Esophagus muscularis mucosa (tissue), 4 donors: ENCODE measurements around the gene CPNE5. TPM values are rescaled to one million over a fixed set of nuclear protein-coding genes. Genes with fewer than 3 reads are reported as not detected.
"Not testable (repeated sequence)": the region's sequence is repeated elsewhere in the genome, so short reads cannot be mapped to it uniquely, and the experiment has no call there.

ENCODE experiments used
- DNase-seq: peaks from one replicate; pipeline ENCODE4 v3.0.0-alpha.2; 2017; ENCODE audit errors: extremely low spot score
- H3K27ac ChIP-seq, 4 donors: fragments of 200-600 bp; sonication (generic); replicated peaks in 1 of 4; 1 replicate in 3 of 4; 2 replicates in 1 of 4; pipeline ENCODE4 v1.5.1; 2016 to 2019; ENCODE audit warnings: mild to moderate bottlenecking in 1 of 4
- H3K27me3 ChIP-seq, 4 donors: fragments of 200-600 bp; sonication (generic); one replicate each; pipeline versions ENCODE4 v1.5.1 to v1.6.0; 2016 to 2019
- H3K36me3 ChIP-seq, 4 donors: fragments of 200-600 bp; sonication (generic); one replicate each; pipeline ENCODE4 v1.5.1; 2016 to 2019
- H3K4me1 ChIP-seq, 4 donors: fragments of 200-600 bp; sonication (generic); one replicate each; pipeline ENCODE4 v1.5.1; 2016 to 2019
- H3K4me3 ChIP-seq, 4 donors: fragments of 200-600 bp; sonication (generic); 1 replicate in 2 of 4; 2 replicates in 2 of 4; pipeline ENCODE4 v1.5.1; 2016 to 2019; ENCODE audit warnings: mild to moderate bottlenecking in 4 of 4, moderate library complexity in 1 of 4
- H3K9me3 ChIP-seq, 4 donors: fragments of 200-600 bp; sonication (generic); 1 replicate in 3 of 4; 2 replicates in 1 of 4; pipeline ENCODE4 v1.5.1; 2016 to 2019
- CTCF ChIP-seq, 3 experiments: fragments of 200-600 bp in 2 of 3; fragments of 450-650 bp in 1 of 3; sonication (generic) in 2 of 3; IDR thresholded peaks; one replicate each; pipeline ENCODE4 v1.5.1; 2017 to 2019; ENCODE audit warnings: antibody characterized with exemption in 3 of 3, mild to moderate bottlenecking in 2 of 3, moderate library complexity in 1 of 3
- EP300 ChIP-seq: sonication (generic); formaldehyde crosslinking; IDR thresholded peaks from one replicate; pipeline ENCODE4 v1.6.1; 2017; ENCODE audit warnings: antibody characterized with exemption
- POLR2A ChIP-seq: fragments of 450-650 bp; IDR thresholded peaks from one replicate; pipeline ENCODE4 v1.6.1; 2017; ENCODE audit warnings: antibody characterized with exemption, moderate library complexity, mild to moderate bottlenecking, low read depth
- POLR2AphosphoS5 ChIP-seq, 2 donors: sonication (generic); formaldehyde crosslinking; IDR thresholded peaks; one replicate each; pipeline ENCODE4 v1.6.1; 2017; ENCODE audit warnings: antibody characterized with exemption in 2 of 2
- WGBS: methylation state at CpG from one replicate; pipeline ENCODE4 v1.1.5; 2018; 5-methylcytosine and 5-hydroxymethylcytosine counted together
- intact Hi-C: fragments of 100-400 bp; cut with DNase I; formaldehyde crosslinking; loops from one replicate; pipeline ENCODE4 v1.15.1; 2023
- total RNA-seq, 4 donors: library from RNA; depleted of rRNA; stranded (reverse); fragments of >200 nt; gene quantifications; one replicate each; pipeline versions ENCODE4 v1.1.0 to v1.2.1, GENCODE V29; 2016

Gene CPNE5
- total RNA-seq, 4 donors from 2014 or later = 2.1 to 4.6 (median 2.6) TPM

DNA sequence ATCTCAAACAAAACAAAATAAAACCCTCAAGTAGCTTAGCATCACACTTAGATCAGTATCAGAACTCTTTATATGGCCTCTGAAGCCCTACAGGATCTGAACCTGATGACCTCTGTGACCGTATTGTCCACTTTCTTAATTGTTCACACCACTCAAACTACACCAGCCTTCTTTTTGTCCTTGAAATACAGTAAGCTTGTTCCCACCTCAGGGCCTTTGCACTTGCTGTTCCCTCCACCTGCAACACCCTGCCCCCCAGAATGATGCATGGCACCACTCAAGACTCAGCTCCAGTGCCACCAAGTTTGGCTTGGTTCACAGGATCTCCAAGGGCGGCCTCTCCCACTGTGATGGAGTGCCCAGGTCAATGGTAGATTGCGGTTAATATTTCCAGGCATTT lies 25.7 kb downstream of the CPNE5 start:
- Histone ChIP-seq H3K4me3 (no peak overlapping the region), H3K4me1 (peaks cover 0 to 5% (median 1%) of the 10 kb centered on the region in 4 donors), H3K27me3 (no peaks in the 10 kb centered on the region), H3K27ac (no peak overlapping the region), H3K9me3 (no peaks in the 10 kb centered on the region), H3K36me3 (no peaks in the 10 kb centered on the region)
- no peak for TF ChIP-seq CTCF (IDR thresholded peaks at IDR 0.05)
- no peak for TF ChIP-seq POLR2AphosphoS5 (IDR thresholded peaks at IDR 0.05)
- TF ChIP-seq EP300 = no peak
- no peak for TF ChIP-seq POLR2A
- no peak for DNase-seq
- WGBS = 64% methylated on average over 3 of the region's 3 CpGs
- intact Hi-C loops = no loop called here

DNA sequence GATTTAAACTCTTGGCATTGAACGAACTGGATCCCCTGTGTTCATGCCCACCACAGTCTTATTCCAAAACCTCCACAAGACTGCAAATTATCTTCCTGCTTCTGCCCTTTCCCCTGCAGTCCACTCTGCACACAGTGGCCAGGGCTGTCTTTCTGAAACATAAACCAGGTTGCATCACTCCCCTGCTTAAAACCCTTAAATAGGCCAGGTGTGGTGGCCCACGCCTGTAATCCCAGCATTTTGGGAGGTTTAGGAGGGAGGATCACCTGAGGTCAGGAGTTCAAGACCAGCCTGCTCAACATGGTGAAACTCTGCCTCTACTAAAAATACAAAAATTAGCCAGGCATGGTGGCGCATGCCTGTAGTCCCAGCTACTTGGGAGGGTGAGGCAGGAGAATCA lies 26.2 kb downstream of the CPNE5 start:
- WGBS = 98% methylated on average over 3 of the region's 3 CpGs
- H3K4me3 ChIP-seq, H3K9me3 ChIP-seq, DNase-seq, H3K27me3 ChIP-seq, H3K27ac ChIP-seq, intact Hi-C loops, H3K36me3 ChIP-seq, H3K4me1 ChIP-seq: not testable (repeated sequence)

- Histone ChIP-seq H3K27ac (no peak overlapping the region), H3K36me3 (no peaks in the 10 kb centered on the region), H3K4me1 (peaks cover 0 to 5% (median 1%) of the 10 kb centered on the region in 4 donors), H3K9me3 (no peaks in the 10 kb centered on the region), H3K4me3 (no peak overlapping the region), H3K27me3 (peaks cover 0 to 6% (median 0%) of the 10 kb centered on the region in 4 donors)
- no peak for DNase-seq
- WGBS = 81% methylated on average over 16 of the region's 16 CpGs
- intact Hi-C loops = no loop called here
- TF ChIP-seq POLR2AphosphoS5 (IDR thresholded peaks at IDR 0.05) (no peak), EP300 (no peak), CTCF (IDR thresholded peaks at IDR 0.05) (no peak)
These were observed 29.1 kb downstream of the CPNE5 start for GRCh38 chr6:36809941-36810803.

- Histone ChIP-seq H3K36me3 (no peaks in the 10 kb centered on the region), H3K27ac (no peak overlapping the region), H3K4me3 (no peak overlapping the region), H3K4me1 (peaks cover 0 to 5% (median 1%) of the 10 kb centered on the region in 4 donors), H3K27me3 (peaks cover 0 to 6% (median 0%) of the 10 kb centered on the region in 4 donors), H3K9me3 (no peaks in the 10 kb centered on the region)
- no peak for DNase-seq
- intact Hi-C loops = no loop called here
- WGBS = 93% methylated on average over 6 of the region's 6 CpGs
- no peak for TF ChIP-seq POLR2A
- no peak for TF ChIP-seq EP300
- TF ChIP-seq POLR2AphosphoS5 (IDR thresholded peaks at IDR 0.05) = no peak
- TF ChIP-seq CTCF (IDR thresholded peaks at IDR 0.05) = no peak
These were observed 30.1 kb downstream of the CPNE5 start for GRCh38 chr6:36809156-36809555.

DNA sequence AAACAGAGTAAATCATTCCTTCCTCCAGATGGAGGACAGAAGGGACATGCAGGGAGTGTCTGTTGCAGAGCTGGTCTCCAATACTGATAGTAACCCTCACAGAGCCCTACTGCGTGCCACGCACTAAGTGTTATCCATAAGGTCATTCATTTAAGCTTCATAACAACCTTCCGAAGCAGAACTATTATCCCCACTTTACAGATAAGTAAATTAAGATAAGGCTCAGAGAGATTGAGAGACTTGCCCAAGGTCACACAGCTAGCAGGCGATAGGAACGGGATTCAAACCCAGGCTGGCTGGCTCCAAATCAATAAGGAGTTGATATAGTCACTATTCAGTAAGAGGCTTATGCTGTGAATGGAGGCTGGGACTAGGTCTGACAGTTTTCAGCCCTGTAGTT lies 30.6 kb downstream of the CPNE5 start:
- WGBS = 100% methylated on average over 5 of the region's 5 CpGs
- no peak for DNase-seq

More for the DNA sequence above, 30.6 kb downstream of the CPNE5 start:
- H3K9me3 ChIP-seq = no peaks in the 10 kb centered on the region
- peaks cover 0 to 6% (median 0%) of the 10 kb centered on the region in 4 donors for H3K27me3 ChIP-seq
- peaks cover 0 to 5% (median 1%) of the 10 kb centered on the region in 4 donors for H3K4me1 ChIP-seq
- no peaks in the 10 kb centered on the region for H3K36me3 ChIP-seq
- H3K4me3 ChIP-seq = no peak overlapping the region
- no peak overlapping the region for H3K27ac ChIP-seq
- intact Hi-C loops = no loop called here
- TF ChIP-seq POLR2AphosphoS5 (IDR thresholded peaks at IDR 0.05) (no peak), CTCF (IDR thresholded peaks at IDR 0.05) (no peak), POLR2A (no peak), EP300 (no peak)
